GM18858 (cell line): ENCODE measurements around the gene MEI4.
"Not testable (repeated sequence)": the region's sequence is repeated elsewhere in the genome, so short reads cannot be mapped to it uniquely, and the experiment has no call there.

Experiments used
- ATAC-seq: cut with Tn5 transposase; IDR thresholded peaks from one replicate; pipeline ENCODE4 v1.9.1; 2021; ENCODE audit not compliant: unreplicated experiment

Gene MEI4

GRCh38 chr6:77652739-77653138, at the start of gene MEI4:
Gene MEI4, plus strand, starts transcription at chr6:77653039. Its CDS starts 37,633 bp downstream, at chr6:77690672.
- ATAC-seq: no peak

- ATAC-seq: no peak
Observed at GRCh38 chr6:77604476-77604875, 48.4 kb upstream of the MEI4 start.

GRCh38 chr6:77607004-77607403, 45.8 kb upstream of the MEI4 start:
- ATAC-seq: no peak

GRCh38 chr6:77609106-77609505, 43.7 kb upstream of the MEI4 start:
- no peak for ATAC-seq

GRCh38 chr6:77619114-77619513, 33.7 kb upstream of the MEI4 start:
- no peak for ATAC-seq

- peak; percentile 67 for ATAC-seq
Observed at GRCh38 chr6:77620278-77620882, 32.5 kb upstream of the MEI4 start.

GRCh38 chr6:77624515-77624914, 28.3 kb upstream of the MEI4 start:
- no peak for ATAC-seq

- ATAC-seq: no peak
Observed at GRCh38 chr6:77626426-77626825, 26.4 kb upstream of the MEI4 start.

- ATAC-seq: no peak
Observed at GRCh38 chr6:77630014-77630413, 22.8 kb upstream of the MEI4 start.

GRCh38 chr6:77633471-77633870, 19.4 kb upstream of the MEI4 start:
- no peak for ATAC-seq

- ATAC-seq: no peak
Observed at GRCh38 chr6:77633993-77634715, 18.7 kb upstream of the MEI4 start.

- ATAC-seq: no peak
Observed at GRCh38 chr6:77638129-77638830, 14.6 kb upstream of the MEI4 start.

- no peak for ATAC-seq
Observed at GRCh38 chr6:77644102-77644705, 8.6 kb upstream of the MEI4 start.

- ATAC-seq: no peak
Observed at GRCh38 chr6:77650098-77650663, 2.7 kb upstream of the MEI4 start.

GRCh38 chr6:77653816-77654215, 977 bp downstream of the MEI4 start:
- ATAC-seq: no peak

GRCh38 chr6:77655035-77655434, 2.2 kb downstream of the MEI4 start:
- ATAC-seq: not testable (repeated sequence)

GRCh38 chr6:77656999-77657764, 4.3 kb downstream of the MEI4 start:
- no peak for ATAC-seq

- no peak for ATAC-seq
Observed at GRCh38 chr6:77666340-77666739, 13.5 kb downstream of the MEI4 start.

GRCh38 chr6:77666846-77667245, 14.0 kb downstream of the MEI4 start:
- ATAC-seq: no peak

- no peak for ATAC-seq
Observed at GRCh38 chr6:77669913-77670312, 17.1 kb downstream of the MEI4 start.

GRCh38 chr6:77674211-77674610, 21.4 kb downstream of the MEI4 start:
- no peak for ATAC-seq
